ENCODE data around the gene PSME4.
"Not testable (repeated sequence)": the region's sequence is repeated elsewhere in the genome, so short reads cannot be mapped to it uniquely, and the experiment has no call there.

The PSME4 gene

GRCh38 chr2:53944542-53944941 is 26.3 kb downstream of the PSME4 start:
- H3K36me3 Mint-ChIP-seq (ENCODE audit: low read depth) = peaks cover 67% of the 10 kb centered on the region
- no peaks in the 10 kb centered on the region for H3K27me3 Mint-ChIP-seq
- H3K27ac Mint-ChIP-seq = no peak overlapping the region
- H3K4me3 Mint-ChIP-seq = no peak overlapping the region
- peaks cover 22% of the 10 kb centered on the region for H3K4me1 Mint-ChIP-seq (ENCODE audit: low read depth)
- no peaks in the 10 kb centered on the region for H3K9me3 Mint-ChIP-seq
- DNase-seq = no peak

- Mint-ChIP-seq H3K27ac (no peak overlapping the region), H3K27me3 (no peaks in the 10 kb centered on the region), H3K4me3 (no peak overlapping the region), H3K9me3 (no peaks in the 10 kb centered on the region), H3K36me3 (ENCODE audit: low read depth) (peaks cover 62% of the 10 kb centered on the region), H3K4me1 (ENCODE audit: low read depth) (peaks cover 18% of the 10 kb centered on the region)
- no peak for DNase-seq
Observed at GRCh38 chr2:53942280-53942679, 28.5 kb downstream of the PSME4 start.

- Mint-ChIP-seq H3K4me3 (no peak overlapping the region), H3K4me1 (ENCODE audit: low read depth) (peaks cover 18% of the 10 kb centered on the region), H3K36me3 (ENCODE audit: low read depth) (peaks cover 61% of the 10 kb centered on the region), H3K27ac (no peak overlapping the region), H3K9me3 (no peaks in the 10 kb centered on the region), H3K27me3 (no peaks in the 10 kb centered on the region)
- no peak for DNase-seq
Observed at GRCh38 chr2:53941749-53942148, 29.0 kb downstream of the PSME4 start.

GRCh38 chr2:53939656-53940055 is 31.1 kb downstream of the PSME4 start:
- Mint-ChIP-seq H3K27ac (no peak overlapping the region), H3K36me3 (ENCODE audit: low read depth) (peaks cover 64% of the 10 kb centered on the region), H3K9me3 (no peaks in the 10 kb centered on the region), H3K4me3 (no peak overlapping the region), H3K27me3 (no peaks in the 10 kb centered on the region), H3K4me1 (ENCODE audit: low read depth) (peaks cover 7% of the 10 kb centered on the region)
- no peak for DNase-seq

- H3K9me3 Mint-ChIP-seq = no peaks in the 10 kb centered on the region
- H3K4me1 Mint-ChIP-seq (ENCODE audit: low read depth) = peaks cover 7% of the 10 kb centered on the region
Observed at GRCh38 chr2:53938904-53939303, 31.9 kb downstream of the PSME4 start.

GRCh38 chr2:53933329-53933728 is 37.5 kb downstream of the PSME4 start:
- Mint-ChIP-seq H3K27me3 (no peaks in the 10 kb centered on the region), H3K36me3 (ENCODE audit: low read depth) (peaks cover 88% of the 10 kb centered on the region), H3K4me3 (no peak overlapping the region), H3K4me1 (ENCODE audit: low read depth) (no peaks in the 10 kb centered on the region), H3K27ac (no peak overlapping the region), H3K9me3 (no peaks in the 10 kb centered on the region)
- no peak for DNase-seq

More at GRCh38 chr2:53938904-53939303, 31.9 kb downstream of the PSME4 start:
- Mint-ChIP-seq H3K36me3 (ENCODE audit: low read depth) (peaks cover 68% of the 10 kb centered on the region), H3K4me3 (no peak overlapping the region), H3K27me3 (no peaks in the 10 kb centered on the region), H3K27ac (no peak overlapping the region)
- no peak for DNase-seq

- not testable (repeated sequence) for H3K27me3 Mint-ChIP-seq; H3K9me3 Mint-ChIP-seq; H3K4me3 Mint-ChIP-seq; H3K4me1 Mint-ChIP-seq (ENCODE audit: low read depth); H3K27ac Mint-ChIP-seq; DNase-seq
- H3K36me3 Mint-ChIP-seq (ENCODE audit: low read depth) = peaks cover 87% of the 10 kb centered on the region
Observed at GRCh38 chr2:53926321-53926720, 44.5 kb downstream of the PSME4 start.

GRCh38 chr2:53913721-53914120 is 57.1 kb downstream of the PSME4 start:
- Mint-ChIP-seq H3K27me3 (no peaks in the 10 kb centered on the region), H3K4me3 (no peak overlapping the region)

GRCh38 chr2:53911434-53912189 is 59.2 kb downstream of the PSME4 start:
- no peak overlapping the region for H3K4me3 Mint-ChIP-seq
- no peak for DNase-seq
- no peaks in the 10 kb centered on the region for H3K9me3 Mint-ChIP-seq
- peaks cover 74% of the 10 kb centered on the region for H3K36me3 Mint-ChIP-seq (ENCODE audit: low read depth)
- H3K4me1 Mint-ChIP-seq (ENCODE audit: low read depth) = peaks cover 15% of the 10 kb centered on the region
- H3K27me3 Mint-ChIP-seq = no peaks in the 10 kb centered on the region
- peak overlapping the region; percentile 20 for H3K27ac Mint-ChIP-seq

More at GRCh38 chr2:53913721-53914120, 57.1 kb downstream of the PSME4 start:
- peak overlapping the region; percentile 87 for H3K27ac Mint-ChIP-seq
- H3K36me3 Mint-ChIP-seq (ENCODE audit: low read depth) = peaks cover 66% of the 10 kb centered on the region
- H3K9me3 Mint-ChIP-seq = no peaks in the 10 kb centered on the region
- peaks cover 15% of the 10 kb centered on the region for H3K4me1 Mint-ChIP-seq (ENCODE audit: low read depth)
- no peak for DNase-seq

- no peak overlapping the region for H3K4me3 Mint-ChIP-seq
- H3K27me3 Mint-ChIP-seq = no peaks in the 10 kb centered on the region
- H3K9me3 Mint-ChIP-seq = no peaks in the 10 kb centered on the region
- H3K36me3 Mint-ChIP-seq (ENCODE audit: low read depth) = peaks cover 75% of the 10 kb centered on the region
- no peak overlapping the region for H3K27ac Mint-ChIP-seq
- DNase-seq = no peak
- peaks cover 2% of the 10 kb centered on the region for H3K4me1 Mint-ChIP-seq (ENCODE audit: low read depth)
Observed at GRCh38 chr2:53907582-53907981, 63.2 kb downstream of the PSME4 start.

GRCh38 chr2:53905396-53905795 is 65.4 kb downstream of the PSME4 start:
- Mint-ChIP-seq H3K36me3 (ENCODE audit: low read depth) (peaks cover 83% of the 10 kb centered on the region), H3K27me3 (no peaks in the 10 kb centered on the region), H3K4me1 (ENCODE audit: low read depth) (peaks cover under 1% of the 10 kb centered on the region), H3K4me3 (no peak overlapping the region), H3K27ac (no peak overlapping the region), H3K9me3 (no peaks in the 10 kb centered on the region)
- DNase-seq = no peak

- Mint-ChIP-seq H3K9me3 (no peaks in the 10 kb centered on the region), H3K27ac (peak overlapping the region; percentile 2), H3K27me3 (no peaks in the 10 kb centered on the region), H3K4me3 (no peak overlapping the region), H3K36me3 (ENCODE audit: low read depth) (peaks cover 83% of the 10 kb centered on the region), H3K4me1 (ENCODE audit: low read depth) (no peaks in the 10 kb centered on the region)
- no peak for DNase-seq
Observed at GRCh38 chr2:53903011-53903410, 67.8 kb downstream of the PSME4 start.

- Mint-ChIP-seq H3K9me3 (no peaks in the 10 kb centered on the region), H3K4me1 (ENCODE audit: low read depth) (peaks cover 5% of the 10 kb centered on the region), H3K27ac (no peak overlapping the region), H3K27me3 (no peaks in the 10 kb centered on the region), H3K4me3 (no peak overlapping the region), H3K36me3 (ENCODE audit: low read depth) (peaks cover 83% of the 10 kb centered on the region)
- DNase-seq = no peak
Observed at GRCh38 chr2:53901192-53901591, 69.6 kb downstream of the PSME4 start.

GRCh38 chr2:53896864-53897263 is 73.9 kb downstream of the PSME4 start:
- no peak for DNase-seq
- Mint-ChIP-seq H3K4me3 (no peak overlapping the region), H3K9me3 (no peaks in the 10 kb centered on the region), H3K4me1 (ENCODE audit: low read depth) (peaks cover 5% of the 10 kb centered on the region), H3K27ac (peak overlapping the region; percentile 5), H3K27me3 (no peaks in the 10 kb centered on the region), H3K36me3 (ENCODE audit: low read depth) (peaks cover 90% of the 10 kb centered on the region)

- Mint-ChIP-seq H3K27ac (peak overlapping the region; percentile 66), H3K4me1 (ENCODE audit: low read depth) (peaks cover 39% of the 10 kb centered on the region), H3K9me3 (no peaks in the 10 kb centered on the region), H3K36me3 (ENCODE audit: low read depth) (peaks cover 91% of the 10 kb centered on the region), H3K4me3 (no peak overlapping the region), H3K27me3 (no peaks in the 10 kb centered on the region)
- no peak for DNase-seq
Observed at GRCh38 chr2:53886406-53887280, 84.2 kb downstream of the PSME4 start.

Data from activated T-cell treated with anti-CD3 and anti-CD28 coated beads, Interleukin-2, amount 50 U/mL, for 24 hours (primary cell).